HUES64 (cell line): Measurements from ENCODE around the gene CYSTM1.

Source experiments
- H3K27ac ChIP-seq: 2 replicates; pipeline ENCODE4 v1.7.0; 2013; ENCODE audit warnings: low read depth, low read length, inconsistent platforms
- H3K27me3 ChIP-seq: 2 replicates; pipeline ENCODE4 v1.6.1; 2013; ENCODE audit warnings: mild to moderate bottlenecking, low read length; ENCODE audit not compliant: insufficient read depth
- H3K36me3 ChIP-seq: 2 replicates; pipeline ENCODE4 v1.6.1; 2013; ENCODE audit warnings: mild to moderate bottlenecking, low read length; ENCODE audit not compliant: insufficient read depth
- H3K4me1 ChIP-seq: 2 replicates; pipeline ENCODE4 v1.6.1; 2013; ENCODE audit warnings: mild to moderate bottlenecking, low read length, moderate library complexity; ENCODE audit not compliant: insufficient read depth
- H3K4me3 ChIP-seq: 2 replicates; pipeline ENCODE4 v1.5.1; 2013; ENCODE audit warnings: mild to moderate bottlenecking, low read length, moderate library complexity
- H3K9ac ChIP-seq: 2 replicates; pipeline ENCODE4 v1.6.1; 2013; ENCODE audit warnings: mild to moderate bottlenecking, low read depth, low read length
- H3K9me3 ChIP-seq: 2 replicates; pipeline ENCODE4 v1.6.1; 2013; ENCODE audit warnings: low read depth, low read length; ENCODE audit not compliant: insufficient read depth
- WGBS: fragments of 150-250, 120-280 bp; methylation state at CpG from one replicate; pipeline ENCODE4 v1.1.7; 2013; ENCODE audit warnings: missing lambda C conversion rate; 5-methylcytosine and 5-hydroxymethylcytosine counted together

CYSTM1 gene

GRCh38 chr5:140213370-140213983 lies 38.5 kb downstream of the CYSTM1 start:
- H3K36me3 ChIP-seq: no peaks in the 10 kb centered on the region
- no peak overlapping the region for H3K9ac ChIP-seq
- H3K9me3 ChIP-seq: no peaks in the 10 kb centered on the region
- WGBS: no CpG with 5 or more reads among the region's 1 CpG
- H3K4me3 ChIP-seq: no peak overlapping the region
- peaks cover 10% of the 10 kb centered on the region; the same call in 1 of the 2 replicates for H3K4me1 ChIP-seq
- no peaks in the 10 kb centered on the region for H3K27me3 ChIP-seq
- H3K27ac ChIP-seq: no peak overlapping the region

GRCh38 chr5:140214831-140215230 lies 39.8 kb downstream of the CYSTM1 start:
- Histone ChIP-seq H3K4me3 (no peak overlapping the region), H3K4me1 (peaks cover 11% of the 10 kb centered on the region; the same call in 1 of the 2 replicates), H3K27me3 (no peaks in the 10 kb centered on the region), H3K9me3 (no peaks in the 10 kb centered on the region), H3K9ac (no peak overlapping the region), H3K36me3 (no peaks in the 10 kb centered on the region), H3K27ac (no peak overlapping the region)
- 91% methylated on average over 4 of the region's 4 CpGs for WGBS

GRCh38 chr5:140215276-140215675 lies 40.3 kb downstream of the CYSTM1 start:
- H3K9me3 ChIP-seq: no peaks in the 10 kb centered on the region
- no peaks in the 10 kb centered on the region for H3K36me3 ChIP-seq
- H3K27me3 ChIP-seq: no peaks in the 10 kb centered on the region
- H3K4me3 ChIP-seq: no peak overlapping the region
- peaks cover 16% of the 10 kb centered on the region; the same call in 1 of the 2 replicates for H3K4me1 ChIP-seq
- no peak overlapping the region for H3K27ac ChIP-seq
- WGBS: 84% methylated on average over 1 of the region's 1 CpG
- H3K9ac ChIP-seq: no peak overlapping the region

- no peak overlapping the region for H3K27ac ChIP-seq
- H3K4me3 ChIP-seq: no peak overlapping the region
These were observed 41.6 kb downstream of the CYSTM1 start for GRCh38 chr5:140216478-140217074.

GRCh38 chr5:140217299-140218026 lies 42.5 kb downstream of the CYSTM1 start:
- no peaks in the 10 kb centered on the region for H3K9me3 ChIP-seq
- H3K27me3 ChIP-seq: no peaks in the 10 kb centered on the region
- peaks cover 20% of the 10 kb centered on the region; the same call in 1 of the 2 replicates for H3K4me1 ChIP-seq

More at GRCh38 chr5:140216478-140217074, 41.6 kb downstream of the CYSTM1 start:
- 83% methylated on average over 5 of the region's 5 CpGs for WGBS
- H3K9ac ChIP-seq: no peak overlapping the region
- no peaks in the 10 kb centered on the region for H3K36me3 ChIP-seq
- H3K4me1 ChIP-seq: peaks cover 20% of the 10 kb centered on the region; the same call in 1 of the 2 replicates
- no peaks in the 10 kb centered on the region for H3K9me3 ChIP-seq
- no peaks in the 10 kb centered on the region for H3K27me3 ChIP-seq

GRCh38 chr5:140219068-140219991 lies 44.3 kb downstream of the CYSTM1 start:
- no peak overlapping the region for H3K27ac ChIP-seq
- peaks cover 20% of the 10 kb centered on the region; the same call in 1 of the 2 replicates for H3K4me1 ChIP-seq

More at GRCh38 chr5:140217299-140218026, 42.5 kb downstream of the CYSTM1 start:
- Histone ChIP-seq H3K36me3 (no peaks in the 10 kb centered on the region), H3K9ac (no peak overlapping the region), H3K4me3 (no peak overlapping the region), H3K27ac (no peak overlapping the region)
- WGBS: 89% methylated on average over 1 of the region's 1 CpG

GRCh38 chr5:140220032-140220697 lies 45.2 kb downstream of the CYSTM1 start:
- no peak overlapping the region for H3K4me3 ChIP-seq
- no peaks in the 10 kb centered on the region for H3K36me3 ChIP-seq
- H3K4me1 ChIP-seq: peaks cover 19% of the 10 kb centered on the region; the same call in 1 of the 2 replicates
- H3K27ac ChIP-seq: no peak overlapping the region
- H3K9me3 ChIP-seq: no peaks in the 10 kb centered on the region
- 84% methylated on average over 2 of the region's 3 CpGs for WGBS
- H3K9ac ChIP-seq: no peak overlapping the region
- H3K27me3 ChIP-seq: no peaks in the 10 kb centered on the region

More at GRCh38 chr5:140219068-140219991, 44.3 kb downstream of the CYSTM1 start:
- no peak overlapping the region for H3K4me3 ChIP-seq
- 86% methylated on average over 9 of the region's 9 CpGs for WGBS
- H3K36me3 ChIP-seq: no peaks in the 10 kb centered on the region
- H3K9ac ChIP-seq: no peak overlapping the region
- no peaks in the 10 kb centered on the region for H3K9me3 ChIP-seq
- no peaks in the 10 kb centered on the region for H3K27me3 ChIP-seq

GRCh38 chr5:140220698-140221064 lies 45.7 kb downstream of the CYSTM1 start:
- Histone ChIP-seq H3K27me3 (no peaks in the 10 kb centered on the region), H3K4me3 (no peak overlapping the region), H3K27ac (no peak overlapping the region), H3K9ac (no peak overlapping the region), H3K36me3 (no peaks in the 10 kb centered on the region), H3K4me1 (peaks cover 15% of the 10 kb centered on the region; the same call in 1 of the 2 replicates), H3K9me3 (no peaks in the 10 kb centered on the region)
- WGBS: 93% methylated on average over 1 of the region's 1 CpG

- no peaks in the 10 kb centered on the region for H3K27me3 ChIP-seq
- no peak overlapping the region for H3K9ac ChIP-seq
- H3K9me3 ChIP-seq: no peaks in the 10 kb centered on the region
- H3K27ac ChIP-seq: no peak overlapping the region
- 94% methylated on average over 5 of the region's 5 CpGs for WGBS
- H3K36me3 ChIP-seq: no peaks in the 10 kb centered on the region
- no peak overlapping the region for H3K4me3 ChIP-seq
- peaks cover 9% of the 10 kb centered on the region; the same call in 1 of the 2 replicates for H3K4me1 ChIP-seq
These were observed 46.8 kb downstream of the CYSTM1 start for GRCh38 chr5:140221697-140222223.

- Histone ChIP-seq H3K27me3 (no peaks in the 10 kb centered on the region), H3K27ac (no peak overlapping the region), H3K4me1 (peaks cover 9% of the 10 kb centered on the region; the same call in 1 of the 2 replicates), H3K36me3 (no peaks in the 10 kb centered on the region), H3K4me3 (no peak overlapping the region), H3K9me3 (no peaks in the 10 kb centered on the region), H3K9ac (no peak overlapping the region)
- 90% methylated on average over 1 of the region's 1 CpG for WGBS
These were observed 47.4 kb downstream of the CYSTM1 start for GRCh38 chr5:140222416-140222815.
